ENCODE measurements around the gene TNS3. TPM values are rescaled to one million over a fixed set of nuclear protein-coding genes. Genes with fewer than 3 reads are reported as not detected.

The TNS3 gene
- total RNA-seq (2013), result 26.6 TPM
- polyA plus RNA-seq (10 to 100 TPM in 1 of 3 donors, 1 to 10 TPM in 2; 5.2 to 30.3 (median 7.9) TPM), polyA minus RNA-seq (37.7 and 53.1 TPM in 2 replicates), total RNA-seq (58.6 to 152 (median 113) reads per million in 11 experiments)

GRCh38 chr7:47581804-47582763, at the start of gene TNS3:
TSS of gene TNS3 (minus strand) at chr7:47582111. CDS start at chr7:47439636, 142,475 bp downstream.
- H3K9me3 Mint-ChIP-seq, result peaks cover 0 to 5% (median 0%) of the 10 kb centered on the region in 7 donors
- peaks cover 5 to 9% of the 10 kb centered on the region in 2 donors for H3K36me3 Mint-ChIP-seq
- H3K4me3 ChIP-seq (replicated peaks in 1 of 3; ENCODE audit: low read depth in 2 of 3, low read length in 3 of 3), result peak within 1 kb of the TSS; percentile 71 to 87 (median 79)
- peaks cover 87% of the 10 kb centered on the region for H3K4me1 Mint-ChIP-seq
- H3K36me3 ChIP-seq (replicated peaks in 1 of 2; ENCODE audit: control insufficient read depth in 1 of 2, insufficient read depth in 2 of 2, low read length in 2 of 2), result no peaks in the 10 kb centered on the region
- intact Hi-C loops (cut with micrococcal nuclease), result no loop called here
- H3K27ac Mint-ChIP-seq, result peak within 1 kb of the TSS; percentile 52 to 98 (median 91)
- WGBS (ENCODE audit: insufficient coverage), result 2% methylated on average over 78 of the region's 85 CpGs
- peak in 2 of 3 donors; percentile 50 to 55 for DNase-seq
- H3K79me2 ChIP-seq (ENCODE audit: insufficient read depth, low read length), result peaks cover 58% of the 10 kb centered on the region
- H2AFZ ChIP-seq (ENCODE audit: insufficient read depth, low read depth, low read length, poor library complexity, severe bottlenecking), result peak within 1 kb of the TSS; percentile 83
- peaks cover 0 to 4% of the 10 kb centered on the region in 2 donors for H3K9me3 ChIP-seq (replicated peaks in 1 of 2; ENCODE audit: control insufficient read depth in 1 of 2, insufficient read depth in 1 of 2, low read length in 2 of 2)
- peak within 1 kb of the TSS; percentile 50 to 91 for H3K27ac ChIP-seq (ENCODE audit: low read depth in 1 of 2, low read length in 2 of 2)
- peak within 1 kb of the TSS; percentile 92 for H3K9ac ChIP-seq (ENCODE audit: insufficient read depth, low read length, poor library complexity, severe bottlenecking)
- peak; percentile 48 for TF ChIP-seq CTCF (IDR thresholded peaks at IDR 0.05)
- peaks cover 85 to 91% of the 10 kb centered on the region in 2 donors for H3K4me1 ChIP-seq (ENCODE audit: control insufficient read depth in 1 of 2, insufficient read depth in 2 of 2, low read length in 2 of 2)
- peak within 1 kb of the TSS; percentile 92 to 96 for H3K4me3 Mint-ChIP-seq
- peak within 1 kb of the TSS; percentile 86 for H3K4me2 ChIP-seq (replicated peaks; ENCODE audit: extremely low read depth, low read length, poor library complexity, severe bottlenecking)
- H4K20me1 ChIP-seq (ENCODE audit: insufficient read depth, low read length), result peaks cover 6% of the 10 kb centered on the region
- no peaks in the 10 kb centered on the region for H3K27me3 ChIP-seq (ENCODE audit: control insufficient read depth in 2 of 2, insufficient read depth in 2 of 2, low read length in 2 of 2)
- peaks cover 4 to 6% (median 6%) of the 10 kb centered on the region in 3 donors for H3K27me3 Mint-ChIP-seq (ENCODE audit: low read depth in 3 of 3)

GRCh38 chr7:47631711-47632110, 49.8 kb upstream of the TNS3 start:
- no peak for TF ChIP-seq CTCF (IDR thresholded peaks at IDR 0.05)
- H3K9me3 Mint-ChIP-seq, result peaks cover 0 to 5% (median 3%) of the 10 kb centered on the region in 7 donors
- Histone ChIP-seq H3K4me2 (replicated peaks; ENCODE audit: extremely low read depth, low read length, poor library complexity, severe bottlenecking) (no peak overlapping the region), H4K20me1 (ENCODE audit: insufficient read depth, low read length) (no peaks in the 10 kb centered on the region), H3K4me1 (ENCODE audit: control insufficient read depth in 1 of 2, insufficient read depth in 2 of 2, low read length in 2 of 2) (peaks cover 28 to 30% of the 10 kb centered on the region in 2 donors), H3K9ac (ENCODE audit: insufficient read depth, low read length, poor library complexity, severe bottlenecking) (no peak overlapping the region), H3K36me3 (replicated peaks in 1 of 2; ENCODE audit: control insufficient read depth in 1 of 2, insufficient read depth in 2 of 2, low read length in 2 of 2) (no peaks in the 10 kb centered on the region), H3K79me2 (ENCODE audit: insufficient read depth, low read length) (no peaks in the 10 kb centered on the region), H3K27ac (ENCODE audit: low read depth in 1 of 2, low read length in 2 of 2) (no peak overlapping the region), H3K27me3 (ENCODE audit: control insufficient read depth in 2 of 2, insufficient read depth in 2 of 2, low read length in 2 of 2) (no peaks in the 10 kb centered on the region), H3K4me3 (replicated peaks in 1 of 3; ENCODE audit: low read depth in 2 of 3, low read length in 3 of 3) (no peak overlapping the region), H2AFZ (ENCODE audit: insufficient read depth, low read depth, low read length, poor library complexity, severe bottlenecking) (peak overlapping the region; percentile 21), H3K9me3 (replicated peaks in 1 of 2; ENCODE audit: control insufficient read depth in 1 of 2, insufficient read depth in 1 of 2, low read length in 2 of 2) (no peaks in the 10 kb centered on the region)
- H3K27ac Mint-ChIP-seq, result peak overlapping the region in 2 of 7 donors; percentile 66 to 69
- no peak for DNase-seq
- no peaks in the 10 kb centered on the region for H3K36me3 Mint-ChIP-seq
- intact Hi-C loops (cut with micrococcal nuclease), result no loop called here
- H3K4me1 Mint-ChIP-seq, result peaks cover 51% of the 10 kb centered on the region
- peaks cover 2 to 11% (median 3%) of the 10 kb centered on the region in 3 donors for H3K27me3 Mint-ChIP-seq (ENCODE audit: low read depth in 3 of 3)
- H3K4me3 Mint-ChIP-seq, result no peak overlapping the region
- 92% methylated on average over 13 of the region's 13 CpGs for WGBS (ENCODE audit: insufficient coverage)

All from CD14-positive monocyte (primary cell).